H1 (cell line): ENCODE data around the gene TRAF6. TPM values are rescaled to one million over a fixed set of nuclear protein-coding genes. Genes with fewer than 3 reads are reported as not detected.

Experiments used
- CTCF ChIA-PET: fragments of 300-600 bp; sonication (Branson Sonifier 250); formaldehyde crosslinking; loops from one replicate; lab custom pipeline; 2021; ENCODE audit not compliant: partially characterized antibody; lab: Charles Lee
- POLR2A ChIA-PET: fragments of 300-600 bp; sonication (Branson Sonifier 250); formaldehyde crosslinking; loops from one replicate; lab custom pipeline; 2021; ENCODE audit warnings: inconsistent platforms; ENCODE audit not compliant: partially characterized antibody; lab: Charles Lee
- DNase-seq, 2 experiments: peaks; one replicate each; pipeline versions ENCODE4 v3.0.0 to v3.0.0-alpha.2; 2010 to 2022; ENCODE audit warnings: low spot score in 2 of 2, low read depth in 1 of 2, mixed read lengths in 1 of 2
- FAIRE-seq: peaks from 2 replicates; lab custom pipeline; 2011; peaks lifted over from hg19 to GRCh38; lab: Jason Lieb, UNC
- H2AFZ ChIP-seq: 2 replicates; pipeline ENCODE4 v1.8.1; 2012; ENCODE audit warnings: low read length, inconsistent platforms
- H2AK5ac ChIP-seq: 2 replicates; pipeline ENCODE4 v1.6.1; 2013; ENCODE audit warnings: low read depth, low read length
- H2BK120ac ChIP-seq: replicated peaks from 2 replicates; pipeline ENCODE3; 2013; ENCODE audit warnings: low read depth, low read length, inconsistent platforms
- H2BK12ac ChIP-seq: 2 replicates; pipeline ENCODE4 v1.6.1; 2013; ENCODE audit warnings: low read depth, low read length
- H2BK15ac ChIP-seq: 2 replicates; pipeline ENCODE4 v1.6.1; 2013; ENCODE audit warnings: low read length
- H2BK20ac ChIP-seq: 2 replicates; pipeline ENCODE4 v1.6.1; 2013; ENCODE audit warnings: low read length
- H2BK5ac ChIP-seq: 2 replicates; pipeline ENCODE4 v1.6.1; 2013; ENCODE audit warnings: low read depth, low read length
- H3K14ac ChIP-seq: 2 replicates; pipeline ENCODE4 v1.6.1; 2013; ENCODE audit warnings: inconsistent platforms; ENCODE audit not compliant: insufficient read length
- H3K18ac ChIP-seq: 2 replicates; pipeline ENCODE4 v1.6.1; 2013; ENCODE audit warnings: low read length; ENCODE audit errors: extremely low read depth
- H3K23ac ChIP-seq: 2 replicates; pipeline ENCODE4 v1.6.1; 2013; ENCODE audit warnings: inconsistent platforms; ENCODE audit not compliant: insufficient read length
- H3K23me2 ChIP-seq: 2 replicates; pipeline ENCODE4 v1.6.1; 2013; ENCODE audit warnings: low read depth, low read length
- H3K27ac ChIP-seq: 2 replicates; pipeline ENCODE4 v1.6.1; 2011; ENCODE audit warnings: low read depth, low read length, inconsistent platforms
- H3K27me3 ChIP-seq, 4 experiments: replicated peaks in 1 of 4; 1 replicate in 1 of 4; 2 replicates in 3 of 4; pipeline versions ENCODE4 v1.6.1 to v1.8.1; 2011 to 2013; ENCODE audit warnings: low read length in 3 of 4, mild to moderate bottlenecking in 3 of 4, inconsistent platforms in 2 of 4, mixed read lengths in 2 of 4, moderate library complexity in 1 of 4; ENCODE audit not compliant: control insufficient read depth in 3 of 4, insufficient read depth in 3 of 4; ENCODE audit errors: extremely low read depth in 1 of 4
- H3K36me3 ChIP-seq, 4 experiments: 2 replicates each; pipeline versions ENCODE4 v1.6.1 to v1.8.1; 2011 to 2013; ENCODE audit warnings: mild to moderate bottlenecking in 4 of 4, low read length in 3 of 4, moderate library complexity in 2 of 4, control low read depth in 1 of 4, inconsistent platforms in 1 of 4; ENCODE audit not compliant: insufficient read depth in 4 of 4, control insufficient read depth in 2 of 4
- H3K4ac ChIP-seq: replicated peaks from 2 replicates; pipeline ENCODE3; 2013; ENCODE audit warnings: low read length, low read depth, mixed read lengths, inconsistent platforms; ENCODE audit not compliant: insufficient read length
- H3K4me1 ChIP-seq, 4 experiments: replicated peaks in 1 of 4; 1 replicate in 1 of 4; 2 replicates in 3 of 4; pipeline versions ENCODE4 v1.6.1 to v1.8.1; 2011 to 2013; ENCODE audit warnings: low read length in 3 of 4, inconsistent platforms in 2 of 4, mixed read lengths in 1 of 4; ENCODE audit not compliant: insufficient read depth in 4 of 4, control insufficient read depth in 3 of 4
- H3K4me2 ChIP-seq, 2 experiments: 2 replicates each; pipeline versions ENCODE4 v1.6.1 to v1.8.1; 2011 to 2013; ENCODE audit warnings: low read depth in 2 of 2, low read length in 2 of 2, control low read depth in 1 of 2, inconsistent platforms in 1 of 2, mild to moderate bottlenecking in 1 of 2; ENCODE audit not compliant: insufficient read depth in 1 of 2
- H3K4me3 ChIP-seq, 4 experiments: fragments of 200-600, 300-600 bp in 1 of 4; sonication (generic), shearing (Covaris generic), sonication (Bioruptor Twin) in 1 of 4; 2 replicates each; pipeline versions ENCODE4 v1.5.1 to v1.8.1; 2011 to 2016; ENCODE audit warnings: low read length in 4 of 4, low read depth in 3 of 4, control low read depth in 2 of 4, inconsistent platforms in 2 of 4, mild to moderate bottlenecking in 2 of 4, mixed read lengths in 1 of 4, moderate library complexity in 1 of 4; ENCODE audit not compliant: insufficient read depth in 2 of 4; ENCODE audit errors: extremely low read depth in 1 of 4
- H3K56ac ChIP-seq: replicated peaks from 2 replicates; pipeline ENCODE3; 2013; ENCODE audit warnings: low read depth, mild to moderate bottlenecking, mixed read lengths, low read length, inconsistent platforms; ENCODE audit not compliant: insufficient read length
- H3K79me1 ChIP-seq: 2 replicates; pipeline ENCODE4 v1.6.1; 2013; ENCODE audit warnings: low read depth, low read length, control low read depth
- H3K79me2 ChIP-seq, 2 experiments: 2 replicates each; pipeline versions ENCODE4 v1.6.1 to v1.8.1; 2012 to 2013; ENCODE audit warnings: low read length in 2 of 2, mild to moderate bottlenecking in 2 of 2, inconsistent platforms in 1 of 2; ENCODE audit not compliant: insufficient read depth in 2 of 2, control insufficient read depth in 1 of 2
- H3K9ac ChIP-seq, 4 experiments: replicated peaks in 1 of 4; 1 replicate in 1 of 4; 2 replicates in 3 of 4; pipeline versions ENCODE4 v1.6.1 to v1.8.1; 2011 to 2013; ENCODE audit warnings: low read depth in 3 of 4, low read length in 3 of 4, control low read depth in 2 of 4, mild to moderate bottlenecking in 2 of 4, moderate library complexity in 2 of 4, inconsistent platforms in 1 of 4; ENCODE audit errors: extremely low read depth in 1 of 4
- H3K9me3 ChIP-seq, 2 experiments: 2 replicates each; pipeline versions ENCODE4 v1.6.1 to v1.8.1; 2012 to 2013; ENCODE audit warnings: mild to moderate bottlenecking in 2 of 2, moderate library complexity in 2 of 2, control low read depth in 1 of 2, inconsistent platforms in 1 of 2, low read depth in 1 of 2, low read length in 1 of 2, mixed read lengths in 1 of 2; ENCODE audit not compliant: insufficient read depth in 2 of 2
- H4K20me1 ChIP-seq, 2 experiments: replicated peaks in 1 of 2; 2 replicates each; pipeline versions ENCODE3 to v1.8.1; 2011 to 2013; ENCODE audit warnings: inconsistent platforms in 2 of 2, low read length in 2 of 2, mild to moderate bottlenecking in 1 of 2; ENCODE audit not compliant: insufficient read depth in 2 of 2, control insufficient read depth in 1 of 2
- H4K5ac ChIP-seq: 2 replicates; pipeline ENCODE4 v1.6.1; 2013; ENCODE audit warnings: low read length, low read depth, mixed read lengths, inconsistent platforms; ENCODE audit not compliant: insufficient read length
- H4K8ac ChIP-seq: 2 replicates; pipeline ENCODE4 v1.8.0; 2013; ENCODE audit warnings: mild to moderate bottlenecking, moderate library complexity, low read length, inconsistent platforms; ENCODE audit not compliant: insufficient read depth; ENCODE audit errors: extremely low read depth
- H4K91ac ChIP-seq: replicated peaks from 2 replicates; pipeline ENCODE3; 2013; ENCODE audit warnings: low read length, mixed read lengths, inconsistent platforms; ENCODE audit not compliant: insufficient read length
- CEBPB ChIP-seq: IDR thresholded peaks from 2 replicates; pipeline ENCODE4 v1.6.1; 2012; ENCODE audit warnings: low read depth, low read length
- GABPA ChIP-seq: IDR thresholded peaks from 2 replicates; pipeline ENCODE4 v1.6.1; 2011; ENCODE audit warnings: mild to moderate bottlenecking, low read length, moderate library complexity, borderline replicate concordance; ENCODE audit not compliant: insufficient read depth
- GTF2F1 ChIP-seq: IDR thresholded peaks from 2 replicates; pipeline ENCODE4 v1.6.1; 2012; ENCODE audit warnings: low read depth, low read length, improper control_type of control experiment, borderline replicate concordance
- NANOG ChIP-seq: IDR thresholded peaks from 2 replicates; pipeline ENCODE4 v1.6.1; 2011; ENCODE audit warnings: low read length, low read depth, mild to moderate bottlenecking, inconsistent platforms; ENCODE audit not compliant: insufficient read depth, poor library complexity, severe bottlenecking
- POLR2AphosphoS5 ChIP-seq: IDR thresholded peaks from 2 replicates; pipeline ENCODE4 v1.6.1; 2011; ENCODE audit warnings: low read depth, low read length
- RAD21 ChIP-seq, 2 experiments: IDR thresholded peaks in 1 of 2; conservative IDR thresholded peaks in 1 of 2; 2 replicates each; pipeline ENCODE4 v1.6.1; 2011; ENCODE audit warnings: low read depth in 2 of 2, low read length in 2 of 2, improper control_type of control experiment in 1 of 2, inconsistent platforms in 1 of 2, mild to moderate bottlenecking in 1 of 2, moderate library complexity in 1 of 2
- RBBP5 ChIP-seq: IDR thresholded peaks from 2 replicates; pipeline ENCODE4 v1.7.1; 2012; ENCODE audit warnings: low read depth, mild to moderate bottlenecking, inconsistent platforms, low read length, moderate library complexity, borderline replicate concordance
- SAP30 ChIP-seq: fragments of 300-600 bp; sonication (generic); IDR thresholded peaks from 2 replicates; pipeline ENCODE4 v1.7.1; 2012; ENCODE audit warnings: low read length, moderate library complexity, mild to moderate bottlenecking, inconsistent platforms; ENCODE audit not compliant: insufficient read depth, insufficient replicate concordance
- SIX5 ChIP-seq: IDR thresholded peaks from 2 replicates; pipeline ENCODE4 v1.6.1; 2011; ENCODE audit warnings: mild to moderate bottlenecking, low read depth, low read length
- SP1 ChIP-seq: IDR thresholded peaks from 2 replicates; pipeline ENCODE4 v1.6.1; 2011; ENCODE audit warnings: low read depth, low read length
- SP2 ChIP-seq: IDR thresholded peaks from 2 replicates; pipeline ENCODE4 v1.6.1; 2012; ENCODE audit warnings: mild to moderate bottlenecking, low read length, inconsistent platforms
- TCF12 ChIP-seq: IDR thresholded peaks from 2 replicates; pipeline ENCODE4 v1.6.1; 2011; ENCODE audit warnings: low read depth, mild to moderate bottlenecking, low read length
- ZNF274 ChIP-seq: IDR thresholded peaks from 2 replicates; pipeline ENCODE4 v1.7.0; 2012; ENCODE audit warnings: low read length, borderline replicate concordance; ENCODE audit errors: extremely low read depth
- WGBS, 2 experiments: shearing (Covaris generic) in 1 of 2; methylation state at CpG; one replicate each; pipeline versions ENCODE4 v1.1.6 to v1.1.7; 2013 to 2015; ENCODE audit warnings: low lambda C conversion rate in 2 of 2, mixed read lengths in 2 of 2, inconsistent platforms in 1 of 2, low coverage in 1 of 2, missing lambda C conversion rate in 1 of 2; ENCODE audit not compliant: insufficient replicate concordance in 2 of 2, insufficient coverage in 1 of 2, insufficient read length in 1 of 2; ENCODE audit errors: extremely low coverage in 1 of 2, missing lambda C conversion rate in 1 of 2; 5-methylcytosine and 5-hydroxymethylcytosine counted together
- polyA plus RNA-seq, 7 experiments: library from polyadenylated mRNA; depleted of rRNA in 3 of 7; stranded (reverse) in 5 of 7; unstranded in 2 of 7; fragments of >200 nt in 5 of 7; fragments of 200-250 nt in 2 of 7; gene quantifications; 1 replicate in 5 of 7; 2 replicates in 1 of 7; 4 replicates in 1 of 7; pipeline versions ENCODE4 v1.2.1 to v1.2.3, GENCODE V29; 2011 to 2013; ENCODE audit warnings: missing spikeins in 2 of 7, mixed read lengths in 2 of 7
- total RNA-seq: library from RNA; stranded (reverse); fragmentation: NEBNext Ultra II Directional; extraction: Animal tissue kit (Norgen Biotek cat#: 25700); gene quantifications from 2 replicates; pipeline ENCODE4 v1.2.1, GENCODE V29; 2021

Gene TRAF6
- total and polyA plus RNA-seq, 2 of the 8 experiments (the other 6 are each of a cell fraction or from before 2014, with no cell fraction given): 4.6 to 8.8 TPM

- Histone ChIP-seq H3K27ac (no peak overlapping the region), H2BK12ac (no peak overlapping the region), H3K4ac (no peak overlapping the region), H2AK5ac (no peak overlapping the region), H3K79me2 (no peaks in the 10 kb centered on the region), H2BK5ac (no peak overlapping the region), H4K8ac (no peak overlapping the region), H4K5ac (no peak overlapping the region), H3K4me2 (no peak overlapping the region), H2BK120ac (no peak overlapping the region), H4K91ac (no peak overlapping the region), H2AFZ (no peak overlapping the region), H4K20me1 (no peaks in the 10 kb centered on the region), H3K18ac (no peak overlapping the region), H3K36me3 (no peaks in the 10 kb centered on the region), H3K23me2 (no peaks in the 10 kb centered on the region), H3K9me3 (no peaks in the 10 kb centered on the region), H2BK15ac (no peak overlapping the region), H3K79me1 (no peaks in the 10 kb centered on the region), H2BK20ac (no peak overlapping the region), H3K9ac (no peak overlapping the region), H3K4me1 (no peaks in the 10 kb centered on the region), H3K56ac (no peak overlapping the region), H3K4me3 (no peak overlapping the region), H3K23ac (no peak overlapping the region), H3K27me3 (no peaks in the 10 kb centered on the region), H3K14ac (no peak overlapping the region)
- no peak for FAIRE-seq
- ChIA-PET POLR2A (no interaction called here), CTCF (interaction anchor here (0.6 to 6.5 kb wide), 9 partner anchors 8 to 195 kb away, joined by 3 to 152 read pairs (median 4); partner anchors contain the start of genes COMMD9 and PRR5L)
- 62% methylated on average over 1 of the region's 1 CpG; no CpG with 5 or more reads in 1 of the 2 experiments for WGBS, 2 experiments
- no peak for DNase-seq
- TF ChIP-seq ZNF274 (no peak), TCF12 (no peak), SIX5 (no peak), SAP30 (no peak), CEBPB (no peak), GTF2F1 (no peak), NANOG (no peak), RBBP5 (no peak), RAD21 (IDR thresholded peaks at IDR 0.05 in 1 of 2, conservative IDR thresholded peaks at IDR 0.05 in 1 of 2; ENCODE audit: low read depth in 2 of 2, low read length in 2 of 2) (no peak), GABPA (no peak), SP1 (no peak), POLR2AphosphoS5 (no peak), SP2 (no peak)
Observed at GRCh38 chr11:36475192-36475591, 34.9 kb downstream of the TRAF6 start.
